Measurements from ENCODE around the gene THOC2.

Gene THOC2

DNA sequence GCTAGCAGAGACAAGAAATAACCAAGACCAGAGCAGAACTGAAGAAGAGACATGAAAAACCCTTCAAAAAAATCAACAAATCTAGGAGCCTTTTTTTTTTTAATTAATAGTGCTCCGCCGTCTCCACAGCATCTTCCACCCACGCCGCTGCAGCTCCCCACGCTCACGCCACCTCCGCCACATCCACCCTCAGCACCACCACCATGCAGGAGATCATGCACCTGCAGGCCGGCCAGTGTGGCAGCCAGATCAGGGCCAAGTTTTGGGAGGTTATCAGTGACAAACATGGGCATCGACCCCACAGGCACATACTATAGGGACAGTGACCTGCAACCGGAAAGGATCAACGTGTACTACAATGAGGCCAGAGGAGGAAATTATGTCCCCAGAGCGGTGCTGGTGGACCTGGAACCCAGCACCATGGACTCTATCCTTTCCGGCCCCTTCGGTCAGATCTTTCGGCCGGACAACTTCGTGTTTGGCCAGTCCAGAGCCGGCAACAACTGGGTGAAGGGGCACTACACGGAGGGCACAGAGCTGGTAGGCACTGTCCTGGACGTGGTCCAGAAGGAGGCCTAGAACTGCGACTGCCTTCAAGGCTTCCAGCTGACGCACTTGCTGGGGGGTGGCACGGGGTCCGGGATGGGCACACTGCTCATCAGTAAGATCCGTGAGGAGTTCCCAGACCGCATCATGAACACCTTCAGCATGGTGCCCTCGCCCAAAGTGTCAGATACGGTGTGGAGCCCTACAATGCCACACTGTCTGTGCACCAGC, 171.2 kb downstream of the THOC2 start:
- no peak for DNase-seq

DNA sequence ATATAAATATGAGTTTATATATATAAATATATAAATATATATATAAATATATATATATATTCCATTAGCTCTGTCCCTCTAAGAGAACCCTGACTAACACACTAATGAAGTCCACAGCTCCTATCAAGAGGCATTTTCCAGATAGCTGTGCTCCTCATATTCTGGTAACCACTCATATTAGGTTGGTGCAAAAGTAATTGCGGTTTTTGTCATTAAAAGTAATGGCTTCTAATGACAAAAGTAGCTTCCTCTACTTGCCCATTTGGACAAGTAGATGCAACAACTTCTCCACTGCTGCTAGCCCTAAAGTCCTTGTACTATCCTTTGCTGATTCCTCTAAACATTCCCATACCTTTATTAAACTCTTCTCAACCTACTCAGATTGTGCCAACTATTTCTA, 182.0 kb downstream of the THOC2 start:
- no peak for DNase-seq
